Liver (tissue), 9 donors: Measurements from ENCODE around the gene RFFL. TPM values are rescaled to one million over a fixed set of nuclear protein-coding genes. Genes with fewer than 3 reads are reported as not detected.

Experiments
- DNase-seq: peaks from one replicate; pipeline ENCODE4 v3.0.0-alpha.2; 2017; ENCODE audit warnings: low spot score
- H3K27ac ChIP-seq, 2 donors: one replicate each; pipeline ENCODE4 v1.7.0; 2013; ENCODE audit warnings: inconsistent platforms in 2 of 2, low read length in 2 of 2, control low read depth in 1 of 2, low read depth in 1 of 2, mild to moderate bottlenecking in 1 of 2
- H3K27me3 ChIP-seq, 4 donors: one replicate each; pipeline versions ENCODE4 v1.6.1 to v1.7.0; 2013; ENCODE audit warnings: low read length in 3 of 4, inconsistent platforms in 1 of 4, mild to moderate bottlenecking in 1 of 4, moderate library complexity in 1 of 4; ENCODE audit not compliant: control insufficient read depth in 4 of 4, insufficient read depth in 4 of 4
- H3K36me3 ChIP-seq, 4 donors: one replicate each; pipeline versions ENCODE4 v1.6.1 to v1.7.0; 2013; ENCODE audit warnings: low read length in 3 of 4, mild to moderate bottlenecking in 3 of 4, low read depth in 1 of 4, moderate library complexity in 1 of 4; ENCODE audit not compliant: control insufficient read depth in 4 of 4, insufficient read depth in 3 of 4
- H3K4me1 ChIP-seq, 4 donors: one replicate each; pipeline versions ENCODE4 v1.6.1 to v1.7.0; 2013; ENCODE audit warnings: low read length in 3 of 4, mild to moderate bottlenecking in 3 of 4, moderate library complexity in 1 of 4; ENCODE audit not compliant: control insufficient read depth in 4 of 4, insufficient read depth in 4 of 4
- H3K4me3 ChIP-seq, 3 donors: one replicate each; pipeline versions ENCODE4 v1.6.1 to v1.7.0; 2013; ENCODE audit warnings: low read length in 3 of 3, control low read depth in 1 of 3, low read depth in 1 of 3, mild to moderate bottlenecking in 1 of 3
- H3K9ac ChIP-seq, 2 donors: one replicate each; pipeline ENCODE4 v1.7.0; 2013; ENCODE audit warnings: low read length in 2 of 2, mild to moderate bottlenecking in 2 of 2, moderate library complexity in 2 of 2, control low read depth in 1 of 2, low read depth in 1 of 2
- H3K9me3 ChIP-seq, 4 donors: one replicate each; pipeline versions ENCODE4 v1.6.1 to v1.7.0; 2013; ENCODE audit warnings: low read length in 3 of 4; ENCODE audit not compliant: control insufficient read depth in 4 of 4
- EGR1 ChIP-seq, 2 donors: IDR thresholded peaks; 2 replicates each; pipeline ENCODE4 v1.6.1; 2016 to 2018; ENCODE audit warnings: antibody characterized with exemption in 2 of 2, low read depth in 2 of 2
- FOXA1 ChIP-seq: IDR thresholded peaks from 2 replicates; pipeline ENCODE4 v1.6.1; 2016; ENCODE audit warnings: antibody characterized with exemption
- FOXA2 ChIP-seq: IDR thresholded peaks from 2 replicates; pipeline ENCODE4 v1.6.1; 2016; ENCODE audit warnings: antibody characterized with exemption
- GABPA ChIP-seq, 2 donors: IDR thresholded peaks in 1 of 2; conservative IDR thresholded peaks in 1 of 2; 2 replicates each; pipeline ENCODE4 v1.6.1; 2016; ENCODE audit warnings: antibody characterized with exemption in 2 of 2, mild to moderate bottlenecking in 1 of 2, moderate library complexity in 1 of 2
- HNF4A ChIP-seq, 2 donors: conservative IDR thresholded peaks; 2 replicates each; pipeline ENCODE4 v1.6.1; 2016; ENCODE audit warnings: antibody characterized with exemption in 2 of 2, mild to moderate bottlenecking in 2 of 2
- HNF4G ChIP-seq: IDR thresholded peaks from 2 replicates; pipeline ENCODE4 v1.6.1; 2016; ENCODE audit warnings: antibody characterized with exemption
- JUND ChIP-seq, 2 donors: IDR thresholded peaks; 2 replicates each; pipeline ENCODE4 v1.6.1; 2016; ENCODE audit warnings: antibody characterized with exemption in 2 of 2
- NR2F2 ChIP-seq: IDR thresholded peaks from 2 replicates; pipeline ENCODE4 v1.6.1; 2016; ENCODE audit warnings: antibody characterized with exemption
- RAD21 ChIP-seq, 2 donors: IDR thresholded peaks; 2 replicates each; pipeline ENCODE4 v1.6.1; 2016; ENCODE audit warnings: antibody characterized with exemption in 2 of 2, mild to moderate bottlenecking in 2 of 2
- TAF1 ChIP-seq: conservative IDR thresholded peaks from 2 replicates; pipeline ENCODE4 v1.6.1; 2016; ENCODE audit warnings: antibody characterized with exemption, mild to moderate bottlenecking
- YY1 ChIP-seq: IDR thresholded peaks from 2 replicates; pipeline ENCODE4 v1.6.1; 2016; ENCODE audit warnings: antibody characterized with exemption, mild to moderate bottlenecking
- WGBS: extraction: QIAGEN DNeasy Blood & Tissue Kit; methylation state at CpG from one replicate; pipeline ENCODE4 v1.1.7; 2013; 5-methylcytosine and 5-hydroxymethylcytosine counted together
- polyA plus RNA-seq, 2 donors: library from polyadenylated mRNA; stranded (reverse) in 1 of 2; unstranded in 1 of 2; fragments of 200-250 nt in 1 of 2; fragments of >200 nt in 1 of 2; fragmentation: Nextera tagmentation in 1 of 2; extraction: Ambion mirVana in 1 of 2; gene quantifications; one replicate each; pipeline versions ENCODE4 v1.2.1 to v1.2.3, GENCODE V29; 2013 to 2015
- total RNA-seq, 2 donors: library from RNA; depleted of rRNA; stranded (reverse); fragments of >200 nt; gene quantifications; one replicate each; pipeline ENCODE4 v1.2.3, GENCODE V29; 2014
- TF ChIP-seq, protein P1 (sequence below): fragments of 150-350 bp; IDR thresholded peaks from 2 replicates; pipeline ENCODE4 v1.5.1; 2017; ENCODE audit warnings: improper control_type of control experiment, low read depth, low read length; ENCODE audit not compliant: missing input control
- TF ChIP-seq, protein P2 (sequence below): IDR thresholded peaks from 2 replicates; pipeline ENCODE4 v1.6.1; 2016; ENCODE audit warnings: antibody characterized with exemption, mild to moderate bottlenecking
- TF ChIP-seq, protein P3 (sequence below): IDR thresholded peaks from 2 replicates; pipeline ENCODE4 v1.6.1; 2016; ENCODE audit warnings: antibody characterized with exemption
- TF ChIP-seq, protein P4 (sequence below): IDR thresholded peaks from 2 replicates; pipeline ENCODE4 v1.6.1; 2016; ENCODE audit warnings: antibody characterized with exemption
- TF ChIP-seq, protein P5 (sequence below): IDR thresholded peaks from 2 replicates; pipeline ENCODE4 v1.6.1; 2016; ENCODE audit warnings: antibody characterized with exemption
- donor health status: healthy.
- donor health status: healthy.
- donor health status: healthy.
- donor health status: healthy.
- donor health status: healthy.

Gene RFFL
- total and polyA plus RNA-seq, 4 donors: 15.9 to 28.0 (median 22.0) TPM

DNA sequence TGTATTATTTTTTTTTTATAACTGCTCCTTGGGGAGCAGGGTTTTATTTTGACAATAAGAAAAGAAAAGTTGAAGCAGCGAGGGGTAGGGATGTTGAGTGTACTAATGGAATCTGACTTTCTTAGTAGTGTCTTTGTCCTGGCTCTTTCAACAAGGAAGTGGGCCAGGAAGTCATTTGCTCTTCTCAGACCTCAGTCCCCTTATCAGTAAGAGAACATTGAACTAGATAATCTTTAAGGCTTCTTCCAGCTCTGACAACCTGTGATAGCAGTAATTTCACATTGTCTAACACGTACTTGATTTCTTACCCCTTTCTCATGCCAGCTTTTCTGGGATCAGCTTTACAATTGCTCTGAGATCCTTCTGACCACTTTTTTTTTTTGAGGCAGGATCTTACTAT is 74.9 kb downstream of the RFFL start (continued):
- TF ChIP-seq EGR1 (IDR thresholded peaks at IDR 0.05; ENCODE audit: low read depth in 2 of 2): no peak
- TF ChIP-seq RAD21 (IDR thresholded peaks at IDR 0.05): no peak
- no peak for TF ChIP-seq HNF4A (conservative IDR thresholded peaks at IDR 0.05)
- TF ChIP-seq TAF1: no peak
- TF ChIP-seq YY1: no peak
- TF ChIP-seq FOXA2: no peak
- TF ChIP-seq JUND (IDR thresholded peaks at IDR 0.05): no peak

DNA sequence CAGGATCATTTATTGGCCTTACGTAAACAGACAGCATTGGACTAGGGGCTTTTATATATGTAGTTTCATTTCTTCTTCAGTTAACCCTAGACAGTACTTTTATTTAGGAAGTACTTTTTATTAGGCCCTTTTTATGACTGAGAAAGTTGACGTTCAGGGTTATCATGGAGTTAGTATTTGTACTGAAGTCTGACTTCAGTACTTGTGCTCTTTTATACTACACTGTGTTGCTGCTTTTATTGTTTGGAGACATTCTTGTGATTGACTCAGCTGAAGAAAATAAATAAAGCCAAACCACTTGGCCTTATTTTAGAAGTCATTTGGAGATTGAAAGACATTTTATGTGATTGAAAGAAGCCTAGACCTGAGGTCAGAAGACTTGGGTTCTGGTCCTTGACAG is 76.3 kb downstream of the RFFL start:
- no peak for DNase-seq
- Histone ChIP-seq H3K9ac (no peak overlapping the region), H3K27me3 (no peaks in the 10 kb centered on the region), H3K27ac (no peak overlapping the region), H3K36me3 (peaks cover 2 to 36% (median 24%) of the 10 kb centered on the region in 4 donors), H3K4me3 (no peak overlapping the region), H3K4me1 (no peaks in the 10 kb centered on the region), H3K9me3 (no peaks in the 10 kb centered on the region)
- TF ChIP-seq EGR1 (IDR thresholded peaks at IDR 0.05; ENCODE audit: low read depth in 2 of 2): no peak
- no peak for TF ChIP-seq FOXA2
- no peak for TF ChIP-seq NR2F2
- 81% methylated on average over 2 of the region's 2 CpGs for WGBS

DNA sequence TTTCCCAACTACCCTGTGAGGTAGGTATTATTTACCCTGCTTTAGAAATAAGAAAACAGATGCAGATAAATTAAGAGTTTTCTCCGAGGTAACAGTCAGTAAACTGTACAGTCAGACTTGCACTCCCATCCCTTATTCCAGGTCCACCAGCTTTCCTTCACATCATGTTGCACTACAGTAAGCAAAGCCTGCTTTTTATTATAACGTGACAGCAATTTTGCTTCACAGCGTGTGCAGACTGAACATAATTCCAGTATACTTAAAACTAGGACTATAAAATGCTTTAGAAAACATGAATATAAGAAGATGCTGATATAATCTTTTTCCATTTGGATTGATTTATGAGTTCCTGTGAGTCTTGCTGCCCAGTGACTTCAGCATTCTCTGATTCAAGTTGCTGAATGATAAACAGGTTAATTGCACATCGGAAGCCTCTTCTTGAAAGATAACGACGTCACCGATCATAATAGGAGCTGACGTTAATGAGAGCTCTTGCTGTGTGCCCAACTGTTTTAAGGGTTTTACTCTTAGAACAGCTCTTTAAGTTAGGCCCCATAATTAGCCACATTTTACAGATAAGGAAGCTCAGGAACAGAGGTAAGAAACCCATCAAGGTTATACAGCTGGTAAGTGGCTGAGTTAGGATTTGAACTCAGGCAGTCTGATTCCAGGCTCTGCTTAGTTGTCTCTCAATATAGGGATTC is 81.8 kb downstream of the RFFL start:
- H3K9ac ChIP-seq: peak overlapping the region; percentile 67 to 79
- H3K27me3 ChIP-seq: no peaks in the 10 kb centered on the region
- H3K4me1 ChIP-seq: peaks cover 2 to 15% (median 11%) of the 10 kb centered on the region in 4 donors
- DNase-seq: no peak
- TF ChIP-seq HNF4A (conservative IDR thresholded peaks at IDR 0.05) (no peak), GABPA (IDR thresholded peaks at IDR 0.05 in 1 of 2, conservative IDR thresholded peaks at IDR 0.05 in 1 of 2) (no peak), FOXA1 (no peak), JUND (IDR thresholded peaks at IDR 0.05) (no peak), NR2F2 (no peak), EGR1 (IDR thresholded peaks at IDR 0.05; ENCODE audit: low read depth in 2 of 2) (no peak), HNF4G (no peak)
- TF ChIP-seq, protein P1, sequence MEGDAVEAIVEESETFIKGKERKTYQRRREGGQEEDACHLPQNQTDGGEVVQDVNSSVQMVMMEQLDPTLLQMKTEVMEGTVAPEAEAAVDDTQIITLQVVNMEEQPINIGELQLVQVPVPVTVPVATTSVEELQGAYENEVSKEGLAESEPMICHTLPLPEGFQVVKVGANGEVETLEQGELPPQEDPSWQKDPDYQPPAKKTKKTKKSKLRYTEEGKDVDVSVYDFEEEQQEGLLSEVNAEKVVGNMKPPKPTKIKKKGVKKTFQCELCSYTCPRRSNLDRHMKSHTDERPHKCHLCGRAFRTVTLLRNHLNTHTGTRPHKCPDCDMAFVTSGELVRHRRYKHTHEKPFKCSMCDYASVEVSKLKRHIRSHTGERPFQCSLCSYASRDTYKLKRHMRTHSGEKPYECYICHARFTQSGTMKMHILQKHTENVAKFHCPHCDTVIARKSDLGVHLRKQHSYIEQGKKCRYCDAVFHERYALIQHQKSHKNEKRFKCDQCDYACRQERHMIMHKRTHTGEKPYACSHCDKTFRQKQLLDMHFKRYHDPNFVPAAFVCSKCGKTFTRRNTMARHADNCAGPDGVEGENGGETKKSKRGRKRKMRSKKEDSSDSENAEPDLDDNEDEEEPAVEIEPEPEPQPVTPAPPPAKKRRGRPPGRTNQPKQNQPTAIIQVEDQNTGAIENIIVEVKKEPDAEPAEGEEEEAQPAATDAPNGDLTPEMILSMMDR: no peak
- TF ChIP-seq, protein P2, sequence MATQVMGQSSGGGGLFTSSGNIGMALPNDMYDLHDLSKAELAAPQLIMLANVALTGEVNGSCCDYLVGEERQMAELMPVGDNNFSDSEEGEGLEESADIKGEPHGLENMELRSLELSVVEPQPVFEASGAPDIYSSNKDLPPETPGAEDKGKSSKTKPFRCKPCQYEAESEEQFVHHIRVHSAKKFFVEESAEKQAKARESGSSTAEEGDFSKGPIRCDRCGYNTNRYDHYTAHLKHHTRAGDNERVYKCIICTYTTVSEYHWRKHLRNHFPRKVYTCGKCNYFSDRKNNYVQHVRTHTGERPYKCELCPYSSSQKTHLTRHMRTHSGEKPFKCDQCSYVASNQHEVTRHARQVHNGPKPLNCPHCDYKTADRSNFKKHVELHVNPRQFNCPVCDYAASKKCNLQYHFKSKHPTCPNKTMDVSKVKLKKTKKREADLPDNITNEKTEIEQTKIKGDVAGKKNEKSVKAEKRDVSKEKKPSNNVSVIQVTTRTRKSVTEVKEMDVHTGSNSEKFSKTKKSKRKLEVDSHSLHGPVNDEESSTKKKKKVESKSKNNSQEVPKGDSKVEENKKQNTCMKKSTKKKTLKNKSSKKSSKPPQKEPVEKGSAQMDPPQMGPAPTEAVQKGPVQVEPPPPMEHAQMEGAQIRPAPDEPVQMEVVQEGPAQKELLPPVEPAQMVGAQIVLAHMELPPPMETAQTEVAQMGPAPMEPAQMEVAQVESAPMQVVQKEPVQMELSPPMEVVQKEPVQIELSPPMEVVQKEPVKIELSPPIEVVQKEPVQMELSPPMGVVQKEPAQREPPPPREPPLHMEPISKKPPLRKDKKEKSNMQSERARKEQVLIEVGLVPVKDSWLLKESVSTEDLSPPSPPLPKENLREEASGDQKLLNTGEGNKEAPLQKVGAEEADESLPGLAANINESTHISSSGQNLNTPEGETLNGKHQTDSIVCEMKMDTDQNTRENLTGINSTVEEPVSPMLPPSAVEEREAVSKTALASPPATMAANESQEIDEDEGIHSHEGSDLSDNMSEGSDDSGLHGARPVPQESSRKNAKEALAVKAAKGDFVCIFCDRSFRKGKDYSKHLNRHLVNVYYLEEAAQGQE: no peak
- TF ChIP-seq, protein P3, sequence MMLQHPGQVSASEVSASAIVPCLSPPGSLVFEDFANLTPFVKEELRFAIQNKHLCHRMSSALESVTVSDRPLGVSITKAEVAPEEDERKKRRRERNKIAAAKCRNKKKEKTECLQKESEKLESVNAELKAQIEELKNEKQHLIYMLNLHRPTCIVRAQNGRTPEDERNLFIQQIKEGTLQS: no peak
- TF ChIP-seq, protein P4, sequence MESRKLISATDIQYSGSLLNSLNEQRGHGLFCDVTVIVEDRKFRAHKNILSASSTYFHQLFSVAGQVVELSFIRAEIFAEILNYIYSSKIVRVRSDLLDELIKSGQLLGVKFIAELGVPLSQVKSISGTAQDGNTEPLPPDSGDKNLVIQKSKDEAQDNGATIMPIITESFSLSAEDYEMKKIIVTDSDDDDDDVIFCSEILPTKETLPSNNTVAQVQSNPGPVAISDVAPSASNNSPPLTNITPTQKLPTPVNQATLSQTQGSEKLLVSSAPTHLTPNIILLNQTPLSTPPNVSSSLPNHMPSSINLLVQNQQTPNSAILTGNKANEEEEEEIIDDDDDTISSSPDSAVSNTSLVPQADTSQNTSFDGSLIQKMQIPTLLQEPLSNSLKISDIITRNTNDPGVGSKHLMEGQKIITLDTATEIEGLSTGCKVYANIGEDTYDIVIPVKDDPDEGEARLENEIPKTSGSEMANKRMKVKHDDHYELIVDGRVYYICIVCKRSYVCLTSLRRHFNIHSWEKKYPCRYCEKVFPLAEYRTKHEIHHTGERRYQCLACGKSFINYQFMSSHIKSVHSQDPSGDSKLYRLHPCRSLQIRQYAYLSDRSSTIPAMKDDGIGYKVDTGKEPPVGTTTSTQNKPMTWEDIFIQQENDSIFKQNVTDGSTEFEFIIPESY: no peak
- TF ChIP-seq, protein P5, sequence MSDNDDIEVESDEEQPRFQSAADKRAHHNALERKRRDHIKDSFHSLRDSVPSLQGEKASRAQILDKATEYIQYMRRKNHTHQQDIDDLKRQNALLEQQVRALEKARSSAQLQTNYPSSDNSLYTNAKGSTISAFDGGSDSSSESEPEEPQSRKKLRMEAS: no peak
- H3K9me3 ChIP-seq: no peaks in the 10 kb centered on the region
- WGBS: 44% methylated on average over 8 of the region's 8 CpGs
- H3K4me3 ChIP-seq: peak overlapping the region; percentile 45 to 89 (median 76)
- peak overlapping the region; percentile 92 to 95 for H3K27ac ChIP-seq
- peaks cover under 1 to 8% (median 5%) of the 10 kb centered on the region in 4 donors for H3K36me3 ChIP-seq
